ENCODE data around the gene SNX7. TPM values are rescaled to one million over a fixed set of nuclear protein-coding genes. Genes with fewer than 3 reads are reported as not detected.

Gene SNX7
- total and polyA plus RNA-seq, 2 donors (not counting 3 experiments of a cell fraction or from before 2014, with no cell fraction given) = 22.4 to 37.9 TPM

DNA sequence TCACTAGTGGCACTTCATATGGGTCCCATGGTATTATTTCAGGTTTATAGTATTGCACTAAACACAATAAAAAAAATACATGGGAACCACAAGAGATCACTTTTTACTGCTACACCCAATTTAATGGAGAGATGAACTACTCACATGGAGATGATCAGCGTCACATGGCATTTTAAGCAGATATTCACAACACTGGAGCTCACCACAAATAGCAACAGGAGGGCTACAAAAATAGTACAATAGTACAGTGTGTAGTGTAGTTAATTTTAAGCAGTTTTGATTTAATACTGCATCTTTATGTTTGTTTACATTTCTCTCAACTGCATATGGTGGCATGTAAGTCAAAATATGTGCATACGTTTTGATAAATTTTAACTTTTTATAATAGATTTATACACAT lies 31.0 kb downstream of the SNX7 start:
- Histone ChIP-seq H3K79me2 (ENCODE audit: control insufficient read depth, insufficient read depth, low read length) (no peaks in the 10 kb centered on the region), H4K20me1 (replicated peaks; ENCODE audit: control insufficient read depth, extremely low read depth, insufficient read depth, low read length) (no peaks in the 10 kb centered on the region), H3K27ac (ENCODE audit: insufficient read depth, low read depth, low read length) (no peak overlapping the region), H3K9me1 (replicated peaks; ENCODE audit: control insufficient read depth, extremely low read depth, insufficient read depth, low read length) (no peaks in the 10 kb centered on the region), H3K9ac (replicated peaks; ENCODE audit: extremely low read depth, insufficient read depth, low read length) (no peak overlapping the region), H3K9me3 (replicated peaks; ENCODE audit: control insufficient read depth, insufficient read depth, low read length) (no peaks in the 10 kb centered on the region), H2AFZ (ENCODE audit: low read depth, low read length) (no peak overlapping the region), H3K36me3 (ENCODE audit: control insufficient read depth in 2 of 2, extremely low read depth in 1 of 2, insufficient read depth in 2 of 2, low read length in 2 of 2) (no peaks in the 10 kb centered on the region), H3K27me3 (ENCODE audit: control insufficient read depth in 2 of 2, insufficient read depth in 2 of 2, low read length in 2 of 2) (no peaks in the 10 kb centered on the region), H3K4me2 (ENCODE audit: insufficient read depth, low read length) (no peak overlapping the region), H3K4me1 (ENCODE audit: control insufficient read depth, extremely low read depth, insufficient read depth, low read length) (no peaks in the 10 kb centered on the region), H3K4me3 (replicated peaks in 1 of 3; ENCODE audit: insufficient read depth in 1 of 3, low read depth in 1 of 3, low read length in 3 of 3) (no peak overlapping the region)
- FAIRE-seq (no peak), DNase-seq (ENCODE audit: low read depth, low spot score) (no peak)
- dilution Hi-C loops (cut with MboI; ENCODE audit: extremely low pct_ligation_motif_present, low sequenced_read_pairs) (no loop called here), intact Hi-C loops (cut with micrococcal nuclease) (no loop called here)
- ChIA-PET POLR2A (no interaction called here), CTCF (no interaction called here)
- TF ChIP-seq POLR2A (IDR thresholded peaks at IDR 0.05; ENCODE audit: low read depth, low read length) (no peak), JUN (IDR thresholded peaks at IDR 0.05; ENCODE audit: borderline replicate concordance, insufficient read depth, insufficient read length, low read depth) (no peak), FOS (IDR thresholded peaks at IDR 0.05; ENCODE audit: borderline replicate concordance, insufficient read depth, low read length) (no peak), POLR2AphosphoS5 (IDR thresholded peaks at IDR 0.05; ENCODE audit: insufficient read depth, low read depth, low read length) (no peak)
- TF ChIP-seq, protein P1, sequence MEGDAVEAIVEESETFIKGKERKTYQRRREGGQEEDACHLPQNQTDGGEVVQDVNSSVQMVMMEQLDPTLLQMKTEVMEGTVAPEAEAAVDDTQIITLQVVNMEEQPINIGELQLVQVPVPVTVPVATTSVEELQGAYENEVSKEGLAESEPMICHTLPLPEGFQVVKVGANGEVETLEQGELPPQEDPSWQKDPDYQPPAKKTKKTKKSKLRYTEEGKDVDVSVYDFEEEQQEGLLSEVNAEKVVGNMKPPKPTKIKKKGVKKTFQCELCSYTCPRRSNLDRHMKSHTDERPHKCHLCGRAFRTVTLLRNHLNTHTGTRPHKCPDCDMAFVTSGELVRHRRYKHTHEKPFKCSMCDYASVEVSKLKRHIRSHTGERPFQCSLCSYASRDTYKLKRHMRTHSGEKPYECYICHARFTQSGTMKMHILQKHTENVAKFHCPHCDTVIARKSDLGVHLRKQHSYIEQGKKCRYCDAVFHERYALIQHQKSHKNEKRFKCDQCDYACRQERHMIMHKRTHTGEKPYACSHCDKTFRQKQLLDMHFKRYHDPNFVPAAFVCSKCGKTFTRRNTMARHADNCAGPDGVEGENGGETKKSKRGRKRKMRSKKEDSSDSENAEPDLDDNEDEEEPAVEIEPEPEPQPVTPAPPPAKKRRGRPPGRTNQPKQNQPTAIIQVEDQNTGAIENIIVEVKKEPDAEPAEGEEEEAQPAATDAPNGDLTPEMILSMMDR (IDR thresholded peaks at IDR 0.05; ENCODE audit: extremely low read depth in 1 of 2, insufficient read depth in 1 of 2, low read depth in 1 of 2, low read length in 2 of 2) = no peak
- TF ChIP-seq, protein P2, sequence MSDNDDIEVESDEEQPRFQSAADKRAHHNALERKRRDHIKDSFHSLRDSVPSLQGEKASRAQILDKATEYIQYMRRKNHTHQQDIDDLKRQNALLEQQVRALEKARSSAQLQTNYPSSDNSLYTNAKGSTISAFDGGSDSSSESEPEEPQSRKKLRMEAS (IDR thresholded peaks at IDR 0.05; ENCODE audit: insufficient read depth, insufficient read length) = no peak
- no TSS peak for BruUV-seq (replicated peaks)

DNA sequence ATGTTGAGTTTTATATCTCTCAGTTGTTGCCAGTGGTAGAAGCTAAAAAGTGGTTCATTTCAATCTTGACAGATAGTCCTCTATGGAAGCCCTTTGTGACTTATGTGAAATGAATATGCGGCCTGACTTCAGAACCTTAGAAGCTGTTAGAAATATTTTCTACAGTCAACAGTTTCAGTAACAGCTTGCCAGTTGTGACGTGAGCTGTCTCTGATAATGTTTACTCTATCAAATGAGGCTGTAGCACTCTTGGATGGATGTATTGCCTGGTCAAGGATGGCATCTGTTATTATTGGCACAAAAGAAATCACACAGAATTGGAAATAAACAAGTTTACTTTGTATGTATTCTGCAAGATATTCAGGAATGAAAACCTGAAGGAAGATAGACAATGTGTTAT lies 31.9 kb downstream of the SNX7 start:
- dilution Hi-C loops (cut with MboI; ENCODE audit: extremely low pct_ligation_motif_present, low sequenced_read_pairs) = no loop called here
- Histone ChIP-seq H3K4me3 (replicated peaks in 1 of 3; ENCODE audit: insufficient read depth in 1 of 3, low read depth in 1 of 3, low read length in 3 of 3) (no peak overlapping the region), H3K9me3 (replicated peaks; ENCODE audit: control insufficient read depth, insufficient read depth, low read length) (no peaks in the 10 kb centered on the region), H2AFZ (ENCODE audit: low read depth, low read length) (no peak overlapping the region), H3K27ac (ENCODE audit: insufficient read depth, low read depth, low read length) (no peak overlapping the region), H3K9me1 (replicated peaks; ENCODE audit: control insufficient read depth, extremely low read depth, insufficient read depth, low read length) (no peaks in the 10 kb centered on the region), H3K9ac (replicated peaks; ENCODE audit: extremely low read depth, insufficient read depth, low read length) (no peak overlapping the region), H3K79me2 (ENCODE audit: control insufficient read depth, insufficient read depth, low read length) (no peaks in the 10 kb centered on the region), H3K4me1 (ENCODE audit: control insufficient read depth, extremely low read depth, insufficient read depth, low read length) (no peaks in the 10 kb centered on the region), H3K36me3 (ENCODE audit: control insufficient read depth in 2 of 2, extremely low read depth in 1 of 2, insufficient read depth in 2 of 2, low read length in 2 of 2) (no peaks in the 10 kb centered on the region), H3K27me3 (ENCODE audit: control insufficient read depth in 2 of 2, insufficient read depth in 2 of 2, low read length in 2 of 2) (no peaks in the 10 kb centered on the region), H4K20me1 (replicated peaks; ENCODE audit: control insufficient read depth, extremely low read depth, insufficient read depth, low read length) (no peaks in the 10 kb centered on the region), H3K4me2 (ENCODE audit: insufficient read depth, low read length) (no peak overlapping the region)
- DNase-seq (ENCODE audit: low read depth, low spot score) (no peak), FAIRE-seq (no peak)
- BruUV-seq (replicated peaks) = no TSS peak
- intact Hi-C loops (cut with micrococcal nuclease) = no loop called here
- ChIA-PET CTCF (no interaction called here), POLR2A (no interaction called here)
- TF ChIP-seq GATA2 (IDR thresholded peaks at IDR 0.05; ENCODE audit: insufficient read depth, insufficient read length, low read depth, low read length) (no peak), EZH2 (IDR thresholded peaks at IDR 0.05; ENCODE audit: borderline replicate concordance, low read depth, low read length, severe bottlenecking) (no peak), MYC (IDR thresholded peaks at IDR 0.05; ENCODE audit: low read depth, low read length) (no peak), JUN (IDR thresholded peaks at IDR 0.05; ENCODE audit: borderline replicate concordance, insufficient read depth, insufficient read length, low read depth) (no peak)
- TF ChIP-seq, protein P1 (IDR thresholded peaks at IDR 0.05; ENCODE audit: extremely low read depth in 1 of 2, insufficient read depth in 1 of 2, low read depth in 1 of 2, low read length in 2 of 2) = no peak
